ENCODE results near the gene ZNF385D. TPM values are rescaled to one million over a fixed set of nuclear protein-coding genes. Genes with fewer than 3 reads are reported as not detected.

Gene ZNF385D
- total RNA-seq, 1 donor from 2014 or later: 13.5 TPM

GRCh38 chr3:21734746-21735145 is 16.3 kb downstream of the ZNF385D start:
- no peak overlapping the region for H3K27ac ChIP-seq
- intact Hi-C loops (cut with DNase I): no loop called here
- no peaks in the 10 kb centered on the region for H3K27me3 ChIP-seq
- no peaks in the 10 kb centered on the region for H3K4me1 ChIP-seq
- no peak for DNase-seq (ENCODE audit: extremely low spot score in 2 of 2)
- no peaks in the 10 kb centered on the region for H3K9me3 ChIP-seq
- H3K36me3 ChIP-seq: no peaks in the 10 kb centered on the region
- TF ChIP-seq POLR2AphosphoS5 (IDR thresholded peaks at IDR 0.05; ENCODE audit: insufficient read depth in 1 of 2, low read depth in 1 of 2) (no peak), POLR2A (IDR thresholded peaks at IDR 0.05) (no peak), CTCF (IDR thresholded peaks at IDR 0.05) (no peak)
- no peak overlapping the region for H3K4me3 ChIP-seq

GRCh38 chr3:21729888-21730459 is 21.0 kb downstream of the ZNF385D start:
- H3K9me3 ChIP-seq: no peaks in the 10 kb centered on the region
- no peak overlapping the region for H3K27ac ChIP-seq
- H3K36me3 ChIP-seq: no peaks in the 10 kb centered on the region
- no peak for DNase-seq (ENCODE audit: extremely low spot score in 2 of 2)
- no peak overlapping the region for H3K4me3 ChIP-seq
- no peaks in the 10 kb centered on the region for H3K4me1 ChIP-seq
- intact Hi-C loops (cut with DNase I): no loop called here
- no peaks in the 10 kb centered on the region for H3K27me3 ChIP-seq
- TF ChIP-seq POLR2A (IDR thresholded peaks at IDR 0.05) (no peak), CTCF (IDR thresholded peaks at IDR 0.05) (no peak), POLR2AphosphoS5 (IDR thresholded peaks at IDR 0.05; ENCODE audit: insufficient read depth in 1 of 2, low read depth in 1 of 2) (no peak)

- Histone ChIP-seq H3K27ac (no peak overlapping the region), H3K9me3 (no peaks in the 10 kb centered on the region), H3K4me1 (no peaks in the 10 kb centered on the region), H3K27me3 (no peaks in the 10 kb centered on the region), H3K4me3 (no peak overlapping the region), H3K36me3 (no peaks in the 10 kb centered on the region)
- DNase-seq (ENCODE audit: extremely low spot score in 2 of 2): no peak
- intact Hi-C loops (cut with DNase I): no loop called here
- TF ChIP-seq CTCF (IDR thresholded peaks at IDR 0.05) (no peak), POLR2AphosphoS5 (IDR thresholded peaks at IDR 0.05; ENCODE audit: insufficient read depth in 1 of 2, low read depth in 1 of 2) (no peak), POLR2A (IDR thresholded peaks at IDR 0.05) (no peak)
Observed at GRCh38 chr3:21729331-21729730, 21.7 kb downstream of the ZNF385D start.

GRCh38 chr3:21722768-21723167 is 28.2 kb downstream of the ZNF385D start:
- intact Hi-C loops (cut with DNase I): no loop called here
- Histone ChIP-seq H3K27me3 (no peaks in the 10 kb centered on the region), H3K36me3 (no peaks in the 10 kb centered on the region), H3K27ac (no peak overlapping the region), H3K4me1 (no peaks in the 10 kb centered on the region), H3K4me3 (no peak overlapping the region), H3K9me3 (no peaks in the 10 kb centered on the region)
- TF ChIP-seq POLR2A (IDR thresholded peaks at IDR 0.05) (no peak), CTCF (IDR thresholded peaks at IDR 0.05) (no peak), POLR2AphosphoS5 (IDR thresholded peaks at IDR 0.05; ENCODE audit: insufficient read depth in 1 of 2, low read depth in 1 of 2) (no peak)
- DNase-seq (ENCODE audit: extremely low spot score in 2 of 2): no peak

GRCh38 chr3:21722301-21722700 is 28.7 kb downstream of the ZNF385D start:
- no peak overlapping the region for H3K4me3 ChIP-seq
- H3K27ac ChIP-seq: no peak overlapping the region

More at GRCh38 chr3:21722301-21722700, 28.7 kb downstream of the ZNF385D start:
- intact Hi-C loops (cut with DNase I): no loop called here
- no peaks in the 10 kb centered on the region for H3K36me3 ChIP-seq
- H3K9me3 ChIP-seq: no peaks in the 10 kb centered on the region
- no peaks in the 10 kb centered on the region for H3K27me3 ChIP-seq
- TF ChIP-seq CTCF (IDR thresholded peaks at IDR 0.05): no peak
- no peak for TF ChIP-seq POLR2AphosphoS5 (IDR thresholded peaks at IDR 0.05; ENCODE audit: insufficient read depth in 1 of 2, low read depth in 1 of 2)
- TF ChIP-seq POLR2A (IDR thresholded peaks at IDR 0.05): no peak
- H3K4me1 ChIP-seq: no peaks in the 10 kb centered on the region
- no peak for DNase-seq (ENCODE audit: extremely low spot score in 2 of 2)
